Panc1 (cell line): ENCODE results near the gene RPL10A. TPM values are rescaled to one million over a fixed set of nuclear protein-coding genes. Genes with fewer than 3 reads are reported as not detected.

Experiments
- ATAC-seq: fragments of 200-7000 bp; cut with Tn5 transposase; 2 replicates; pipeline ENCODE4 v1.9.1; 2020; ENCODE audit warnings: mild to moderate bottlenecking, moderate library complexity
- BruUV-seq: library from RNA; stranded (reverse); fragments of 400-500 nt; replicated peaks from 2 replicates; lab custom pipeline; 2021; lab: Mats Ljungman, UMichigan
- CTCF ChIA-PET: fragments of 300-600 bp; sonication (Branson Sonifier 250); formaldehyde crosslinking; loops from one replicate; lab custom pipeline; 2022; ENCODE audit warnings: antibody characterized with exemption; lab: Charles Lee
- POLR2A ChIA-PET: fragments of 300-600 bp; sonication (Branson Sonifier 250); formaldehyde crosslinking; loops from one replicate; lab custom pipeline; 2022; ENCODE audit warnings: antibody characterized with exemption; lab: Charles Lee
- DNase-seq: peaks from one replicate; pipeline ENCODE4 v3.0.0-alpha.2; 2010; ENCODE audit warnings: low read depth, low spot score
- H3K27ac ChIP-seq: 2 replicates; pipeline ENCODE4 v1.5.1; 2011; ENCODE audit warnings: mild to moderate bottlenecking, low read length, inconsistent platforms
- H3K27me3 ChIP-seq: fragments of 200-500 bp; sonication (Bioruptor generic); 2 replicates; pipeline ENCODE4 v1.6.0; 2014; ENCODE audit warnings: low read length, inconsistent platforms; ENCODE audit not compliant: control insufficient read depth, insufficient read depth
- H3K36me3 ChIP-seq: fragments of 200-500 bp; sonication (Bioruptor generic); 2 replicates; pipeline ENCODE4 v1.5.1; 2014; ENCODE audit warnings: inconsistent platforms, mild to moderate bottlenecking, low read length, moderate library complexity; ENCODE audit not compliant: control insufficient read depth, insufficient read depth
- H3K4me1 ChIP-seq: 2 replicates; pipeline ENCODE4 v1.5.1; 2011; ENCODE audit warnings: inconsistent platforms, mild to moderate bottlenecking, low read length, moderate library complexity; ENCODE audit not compliant: control insufficient read depth, insufficient read depth
- H3K4me3 ChIP-seq, 2 experiments: 2 replicates each; pipeline ENCODE4 v1.5.1; 2011 to 2012; ENCODE audit warnings: low read depth in 2 of 2, low read length in 2 of 2, mild to moderate bottlenecking in 2 of 2, inconsistent platforms in 1 of 2, moderate library complexity in 1 of 2
- H3K9me3 ChIP-seq: fragments of 200-500 bp; sonication (Bioruptor generic); 2 replicates; pipeline ENCODE4 v1.5.1; 2014; ENCODE audit warnings: low read depth, mild to moderate bottlenecking, inconsistent platforms, low read length, moderate library complexity; ENCODE audit not compliant: control insufficient read depth, insufficient read depth
- CTCF ChIP-seq: fragments of 450-650 bp; IDR thresholded peaks from 2 replicates; pipeline ENCODE4 v1.5.1; 2017; ENCODE audit warnings: mild to moderate bottlenecking
- POLR2AphosphoS5 ChIP-seq: IDR thresholded peaks from 2 replicates; pipeline ENCODE4 v1.6.1; 2012; ENCODE audit warnings: mild to moderate bottlenecking, low read depth, low read length, moderate library complexity
- REST ChIP-seq, 2 experiments: IDR thresholded peaks; 2 replicates each; pipeline ENCODE4 v1.6.1; 2011 to 2012; ENCODE audit warnings: low read depth in 2 of 2, control low read depth in 1 of 2, low read length in 1 of 2, mild to moderate bottlenecking in 1 of 2, moderate library complexity in 1 of 2; ENCODE audit not compliant: insufficient read depth in 1 of 2
- SIN3A ChIP-seq: IDR thresholded peaks from 2 replicates; pipeline ENCODE4 v1.6.1; 2012; ENCODE audit warnings: low read depth, mild to moderate bottlenecking, low read length, moderate library complexity, borderline replicate concordance; ENCODE audit not compliant: insufficient read depth
- TCF7L2 ChIP-seq: IDR thresholded peaks from 2 replicates; pipeline ENCODE4 v1.6.1; 2011; ENCODE audit warnings: mild to moderate bottlenecking, low read depth, low read length, inconsistent platforms
- in situ Hi-C: cut with HindIII; loops from 2 replicates; pipeline ENCODE4 v1.10.0; 2016; ENCODE audit warnings: low sequenced_read_pairs, low pct_unique_long_range_greater_than_20kb
- intact Hi-C: fragments of 100-400 bp; cut with micrococcal nuclease; formaldehyde crosslinking; loops from one replicate; pipeline ENCODE4 v1.10.0; 2022; ENCODE audit not compliant: unreplicated experiment
- total RNA-seq: library from RNA; stranded (reverse); gene quantifications from one replicate; pipeline ENCODE4 v1.2.1, GENCODE V29; 2021; ENCODE audit not compliant: unreplicated experiment

The RPL10A gene
- total RNA-seq, 1 experiment from 2014 or later, result 732 TPM

GRCh38 chr6:35511562-35511941, 43.4 kb downstream of the RPL10A start:
- H3K4me1 ChIP-seq, result no peaks in the 10 kb centered on the region
- H3K27me3 ChIP-seq, result no peaks in the 10 kb centered on the region
- ChIA-PET POLR2A (no interaction called here), CTCF (no interaction called here)
- H3K36me3 ChIP-seq, result no peaks in the 10 kb centered on the region
- no peak overlapping the region for H3K27ac ChIP-seq
- DNase-seq (no peak), ATAC-seq (no peak)
- TF ChIP-seq TCF7L2, result no peak
- TF ChIP-seq CTCF, result no peak
- TF ChIP-seq REST (IDR thresholded peaks at IDR 0.05; ENCODE audit: insufficient read depth in 1 of 2, low read depth in 2 of 2, low read length in 1 of 2), result no peak
- no peak for TF ChIP-seq SIN3A
- in situ Hi-C loops, result no loop called here
- BruUV-seq, result no TSS peak
- intact Hi-C loops, result no loop called here
- no peak overlapping the region for H3K4me3 ChIP-seq
- no peaks in the 10 kb centered on the region for H3K9me3 ChIP-seq

- Histone ChIP-seq H3K27ac (no peak overlapping the region), H3K36me3 (no peaks in the 10 kb centered on the region), H3K4me1 (no peaks in the 10 kb centered on the region), H3K27me3 (no peaks in the 10 kb centered on the region), H3K9me3 (no peaks in the 10 kb centered on the region), H3K4me3 (no peak overlapping the region)
- ChIA-PET POLR2A (no interaction called here), CTCF (no interaction called here)
- intact Hi-C loops, result no loop called here
- no TSS peak for BruUV-seq
- no peak for DNase-seq
- no peak for ATAC-seq
- in situ Hi-C loops, result no loop called here
- no peak for TF ChIP-seq CTCF
- no peak for TF ChIP-seq REST (IDR thresholded peaks at IDR 0.05; ENCODE audit: insufficient read depth in 1 of 2, low read depth in 2 of 2, low read length in 1 of 2)
- no peak for TF ChIP-seq POLR2AphosphoS5
- TF ChIP-seq SIN3A, result no peak
- TF ChIP-seq TCF7L2, result no peak
These were observed 43.8 kb downstream of the RPL10A start for GRCh38 chr6:35512006-35512405.
